Large intestine (tissue), 3 donors: ENCODE data around the gene CAPN11. TPM values are rescaled to one million over a fixed set of nuclear protein-coding genes. Genes with fewer than 3 reads are reported as not detected.
"Not testable (repeated sequence)": the region's sequence is repeated elsewhere in the genome, so short reads cannot be mapped to it uniquely, and the experiment has no call there.

Experiments used
- DNase-seq, 2 donors: peaks; one replicate each; pipeline versions ENCODE4 v3.0.0 to v3.0.0-alpha.2; 2013
- H3K27ac ChIP-seq: one replicate; pipeline ENCODE4 v1.5.1; 2013; ENCODE audit warnings: low read length
- H3K27me3 ChIP-seq: 2 replicates; pipeline ENCODE4 v1.6.1; 2013; ENCODE audit warnings: low read length; ENCODE audit not compliant: control insufficient read depth, insufficient read depth
- H3K36me3 ChIP-seq: 2 replicates; pipeline ENCODE4 v1.6.1; 2013; ENCODE audit warnings: low read length; ENCODE audit not compliant: control insufficient read depth, insufficient read depth
- H3K4me1 ChIP-seq: one replicate; pipeline ENCODE4 v1.6.1; 2013; ENCODE audit warnings: low read length; ENCODE audit not compliant: control insufficient read depth, insufficient read depth
- H3K4me3 ChIP-seq: one replicate; pipeline ENCODE4 v1.5.1; 2013; ENCODE audit warnings: low read length
- H3K9me3 ChIP-seq: one replicate; pipeline ENCODE4 v1.6.1; 2013; ENCODE audit warnings: mild to moderate bottlenecking, low read depth, low read length, moderate library complexity; ENCODE audit not compliant: control insufficient read depth
- WGBS: methylation state at CpG from one replicate; pipeline ENCODE4 v1.1.5; 2013; ENCODE audit warnings: low lambda C conversion rate; ENCODE audit not compliant: insufficient coverage; 5-methylcytosine and 5-hydroxymethylcytosine counted together
- polyA plus RNA-seq: library from polyadenylated mRNA; unstranded; fragments of 120-200 nt; gene quantifications from one replicate; pipeline ENCODE4 v1.2.1, GENCODE V29; 2013

The CAPN11 gene
- polyA plus RNA-seq, 1 donor, result 0.03 TPM

- no CpG with 5 or more reads among the region's 4 CpGs for WGBS
- Histone ChIP-seq H3K27ac (peak overlapping the region; percentile 41), H3K36me3 (peaks cover 29% of the 10 kb centered on the region), H3K27me3 (no peaks in the 10 kb centered on the region), H3K4me1 (peaks cover 34% of the 10 kb centered on the region), H3K9me3 (peaks cover 2% of the 10 kb centered on the region), H3K4me3 (no peak overlapping the region)
- peak in 1 of 2 donors; percentile 58 for DNase-seq
These were observed 26.1 kb upstream of the CAPN11 start for GRCh38 chr6:44132476-44132875.

GRCh38 chr6:44133003-44133931 is 25.4 kb upstream of the CAPN11 start:
- no CpG with 5 or more reads among the region's 9 CpGs for WGBS
- DNase-seq, result peak; percentile 82 to 87
- peak overlapping the region; percentile 41 for H3K27ac ChIP-seq
- H3K9me3 ChIP-seq, result peaks cover 2% of the 10 kb centered on the region
- H3K4me3 ChIP-seq, result no peak overlapping the region
- H3K4me1 ChIP-seq, result peaks cover 33% of the 10 kb centered on the region
- H3K27me3 ChIP-seq, result no peaks in the 10 kb centered on the region
- peaks cover 32% of the 10 kb centered on the region for H3K36me3 ChIP-seq

GRCh38 chr6:44133981-44134711 is 24.5 kb upstream of the CAPN11 start:
- Histone ChIP-seq H3K4me1 (peaks cover 28% of the 10 kb centered on the region), H3K27ac (peak overlapping the region; percentile 43), H3K4me3 (no peak overlapping the region), H3K9me3 (no peaks in the 10 kb centered on the region), H3K36me3 (peaks cover 37% of the 10 kb centered on the region), H3K27me3 (no peaks in the 10 kb centered on the region)
- no CpG with 5 or more reads among the region's 12 CpGs for WGBS
- DNase-seq, result no peak

- H3K9me3 ChIP-seq, result no peaks in the 10 kb centered on the region
- H3K4me3 ChIP-seq, result no peak overlapping the region
- WGBS, result 93% methylated on average over 3 of the region's 10 CpGs
- peaks cover 28% of the 10 kb centered on the region for H3K4me1 ChIP-seq
- H3K36me3 ChIP-seq, result peaks cover 48% of the 10 kb centered on the region
- no peaks in the 10 kb centered on the region for H3K27me3 ChIP-seq
- no peak overlapping the region for H3K27ac ChIP-seq
- DNase-seq, result no peak
These were observed 23.4 kb upstream of the CAPN11 start for GRCh38 chr6:44135173-44135758.

GRCh38 chr6:44135875-44136274 is 22.7 kb upstream of the CAPN11 start:
- no peak for DNase-seq
- no peaks in the 10 kb centered on the region for H3K9me3 ChIP-seq
- H3K27me3 ChIP-seq, result no peaks in the 10 kb centered on the region
- peaks cover 54% of the 10 kb centered on the region for H3K36me3 ChIP-seq
- no peak overlapping the region for H3K4me3 ChIP-seq
- H3K4me1 ChIP-seq, result peaks cover 28% of the 10 kb centered on the region
- no CpG with 5 or more reads among the region's 7 CpGs for WGBS
- H3K27ac ChIP-seq, result no peak overlapping the region

- H3K27ac ChIP-seq, result no peak overlapping the region
- no peak overlapping the region for H3K4me3 ChIP-seq
- no peak for DNase-seq
- no peaks in the 10 kb centered on the region for H3K9me3 ChIP-seq
- peaks cover 71% of the 10 kb centered on the region for H3K36me3 ChIP-seq
- H3K27me3 ChIP-seq, result no peaks in the 10 kb centered on the region
- H3K4me1 ChIP-seq, result peaks cover 6% of the 10 kb centered on the region
- WGBS, result 72% methylated on average over 2 of the region's 6 CpGs
These were observed 19.8 kb upstream of the CAPN11 start for GRCh38 chr6:44138717-44139350.

- H3K9me3 ChIP-seq, result no peaks in the 10 kb centered on the region
- H3K27me3 ChIP-seq, result no peaks in the 10 kb centered on the region
- no peak for DNase-seq
- WGBS, result no CpG with 5 or more reads among the region's 10 CpGs
- H3K36me3 ChIP-seq, result peaks cover 74% of the 10 kb centered on the region
- H3K4me3 ChIP-seq, result no peak overlapping the region
- peaks cover 1% of the 10 kb centered on the region for H3K4me1 ChIP-seq
- no peak overlapping the region for H3K27ac ChIP-seq
These were observed 19.3 kb upstream of the CAPN11 start for GRCh38 chr6:44139351-44139743.

GRCh38 chr6:44142835-44143234 is 15.8 kb upstream of the CAPN11 start:
- DNase-seq, result no peak
- Histone ChIP-seq H3K9me3 (no peaks in the 10 kb centered on the region), H3K36me3 (peaks cover 69% of the 10 kb centered on the region), H3K4me1 (no peaks in the 10 kb centered on the region), H3K27me3 (no peaks in the 10 kb centered on the region), H3K4me3 (no peak overlapping the region), H3K27ac (no peak overlapping the region)
- no CpG with 5 or more reads among the region's 1 CpG for WGBS

- WGBS, result no CpG with 5 or more reads among the region's 1 CpG
- Histone ChIP-seq H3K27ac (no peak overlapping the region), H3K36me3 (peaks cover 75% of the 10 kb centered on the region), H3K27me3 (no peaks in the 10 kb centered on the region), H3K4me3 (no peak overlapping the region), H3K4me1 (no peaks in the 10 kb centered on the region), H3K9me3 (no peaks in the 10 kb centered on the region)
- DNase-seq, result no peak
These were observed 14.9 kb upstream of the CAPN11 start for GRCh38 chr6:44143731-44144130.

GRCh38 chr6:44144536-44144935 is 14.1 kb upstream of the CAPN11 start:
- not testable (repeated sequence) for DNase-seq, H3K27me3 ChIP-seq, H3K4me3 ChIP-seq, H3K4me1 ChIP-seq, H3K9me3 ChIP-seq, H3K27ac ChIP-seq
- WGBS, result no CpG with 5 or more reads among the region's 3 CpGs
- H3K36me3 ChIP-seq, result peaks cover 75% of the 10 kb centered on the region
